Liver (tissue), 9 donors: ENCODE results near the gene PRKN. TPM values are rescaled to one million over a fixed set of nuclear protein-coding genes. Genes with fewer than 3 reads are reported as not detected.

Experiments used
- DNase-seq: peaks from one replicate; pipeline ENCODE4 v3.0.0-alpha.2; 2017; ENCODE audit warnings: low spot score
- H3K27ac ChIP-seq, 2 donors: one replicate each; pipeline ENCODE4 v1.7.0; 2013; ENCODE audit warnings: inconsistent platforms in 2 of 2, low read length in 2 of 2, control low read depth in 1 of 2, low read depth in 1 of 2, mild to moderate bottlenecking in 1 of 2
- H3K27me3 ChIP-seq, 4 donors: one replicate each; pipeline versions ENCODE4 v1.6.1 to v1.7.0; 2013; ENCODE audit warnings: low read length in 3 of 4, inconsistent platforms in 1 of 4, mild to moderate bottlenecking in 1 of 4, moderate library complexity in 1 of 4; ENCODE audit not compliant: control insufficient read depth in 4 of 4, insufficient read depth in 4 of 4
- H3K36me3 ChIP-seq, 4 donors: one replicate each; pipeline versions ENCODE4 v1.6.1 to v1.7.0; 2013; ENCODE audit warnings: low read length in 3 of 4, mild to moderate bottlenecking in 3 of 4, low read depth in 1 of 4, moderate library complexity in 1 of 4; ENCODE audit not compliant: control insufficient read depth in 4 of 4, insufficient read depth in 3 of 4
- H3K4me1 ChIP-seq, 4 donors: one replicate each; pipeline versions ENCODE4 v1.6.1 to v1.7.0; 2013; ENCODE audit warnings: low read length in 3 of 4, mild to moderate bottlenecking in 3 of 4, moderate library complexity in 1 of 4; ENCODE audit not compliant: control insufficient read depth in 4 of 4, insufficient read depth in 4 of 4
- H3K4me3 ChIP-seq, 3 donors: one replicate each; pipeline versions ENCODE4 v1.6.1 to v1.7.0; 2013; ENCODE audit warnings: low read length in 3 of 3, control low read depth in 1 of 3, low read depth in 1 of 3, mild to moderate bottlenecking in 1 of 3
- H3K9ac ChIP-seq, 2 donors: one replicate each; pipeline ENCODE4 v1.7.0; 2013; ENCODE audit warnings: low read length in 2 of 2, mild to moderate bottlenecking in 2 of 2, moderate library complexity in 2 of 2, control low read depth in 1 of 2, low read depth in 1 of 2
- H3K9me3 ChIP-seq, 4 donors: one replicate each; pipeline versions ENCODE4 v1.6.1 to v1.7.0; 2013; ENCODE audit warnings: low read length in 3 of 4; ENCODE audit not compliant: control insufficient read depth in 4 of 4
- CTCF ChIP-seq: fragments of 150-350 bp; IDR thresholded peaks from 2 replicates; pipeline ENCODE4 v1.5.1; 2017; ENCODE audit warnings: improper control_type of control experiment, low read depth, low read length; ENCODE audit not compliant: missing input control
- EGR1 ChIP-seq, 2 donors: IDR thresholded peaks; 2 replicates each; pipeline ENCODE4 v1.6.1; 2016 to 2018; ENCODE audit warnings: antibody characterized with exemption in 2 of 2, low read depth in 2 of 2
- FOXA1 ChIP-seq: IDR thresholded peaks from 2 replicates; pipeline ENCODE4 v1.6.1; 2016; ENCODE audit warnings: antibody characterized with exemption
- FOXA2 ChIP-seq: IDR thresholded peaks from 2 replicates; pipeline ENCODE4 v1.6.1; 2016; ENCODE audit warnings: antibody characterized with exemption
- GABPA ChIP-seq, 2 donors: IDR thresholded peaks in 1 of 2; conservative IDR thresholded peaks in 1 of 2; 2 replicates each; pipeline ENCODE4 v1.6.1; 2016; ENCODE audit warnings: antibody characterized with exemption in 2 of 2, mild to moderate bottlenecking in 1 of 2, moderate library complexity in 1 of 2
- HNF4A ChIP-seq, 2 donors: conservative IDR thresholded peaks; 2 replicates each; pipeline ENCODE4 v1.6.1; 2016; ENCODE audit warnings: antibody characterized with exemption in 2 of 2, mild to moderate bottlenecking in 2 of 2
- HNF4G ChIP-seq: IDR thresholded peaks from 2 replicates; pipeline ENCODE4 v1.6.1; 2016; ENCODE audit warnings: antibody characterized with exemption
- JUND ChIP-seq, 2 donors: IDR thresholded peaks; 2 replicates each; pipeline ENCODE4 v1.6.1; 2016; ENCODE audit warnings: antibody characterized with exemption in 2 of 2
- NR2F2 ChIP-seq: IDR thresholded peaks from 2 replicates; pipeline ENCODE4 v1.6.1; 2016; ENCODE audit warnings: antibody characterized with exemption
- RAD21 ChIP-seq, 2 donors: IDR thresholded peaks; 2 replicates each; pipeline ENCODE4 v1.6.1; 2016; ENCODE audit warnings: antibody characterized with exemption in 2 of 2, mild to moderate bottlenecking in 2 of 2
- RXRA ChIP-seq, 2 donors: IDR thresholded peaks; 2 replicates each; pipeline ENCODE4 v1.6.1; 2017 to 2018; ENCODE audit warnings: antibody characterized with exemption in 2 of 2, mild to moderate bottlenecking in 1 of 2
- SP1 ChIP-seq: IDR thresholded peaks from 2 replicates; pipeline ENCODE4 v1.6.1; 2018; ENCODE audit warnings: antibody characterized with exemption, mild to moderate bottlenecking
- TAF1 ChIP-seq: conservative IDR thresholded peaks from 2 replicates; pipeline ENCODE4 v1.6.1; 2016; ENCODE audit warnings: antibody characterized with exemption, mild to moderate bottlenecking
- YY1 ChIP-seq: IDR thresholded peaks from 2 replicates; pipeline ENCODE4 v1.6.1; 2016; ENCODE audit warnings: antibody characterized with exemption, mild to moderate bottlenecking
- ZBTB33 ChIP-seq: IDR thresholded peaks from 2 replicates; pipeline ENCODE4 v1.6.1; 2016; ENCODE audit warnings: antibody characterized with exemption
- WGBS: extraction: QIAGEN DNeasy Blood & Tissue Kit; methylation state at CpG from one replicate; pipeline ENCODE4 v1.1.7; 2013; 5-methylcytosine and 5-hydroxymethylcytosine counted together
- polyA plus RNA-seq, 2 donors: library from polyadenylated mRNA; stranded (reverse) in 1 of 2; unstranded in 1 of 2; fragments of 200-250 nt in 1 of 2; fragments of >200 nt in 1 of 2; fragmentation: Nextera tagmentation in 1 of 2; extraction: Ambion mirVana in 1 of 2; gene quantifications; one replicate each; pipeline versions ENCODE4 v1.2.1 to v1.2.3, GENCODE V29; 2013 to 2015
- total RNA-seq, 2 donors: library from RNA; depleted of rRNA; stranded (reverse); fragments of >200 nt; gene quantifications; one replicate each; pipeline ENCODE4 v1.2.3, GENCODE V29; 2014
- TF ChIP-seq, protein P1 (sequence below): IDR thresholded peaks from 2 replicates; pipeline ENCODE4 v1.6.1; 2016; ENCODE audit warnings: antibody characterized with exemption
- TF ChIP-seq, protein P2 (sequence below): IDR thresholded peaks from 2 replicates; pipeline ENCODE4 v1.6.1; 2016; ENCODE audit warnings: antibody characterized with exemption
- donor health status: healthy.
- donor health status: healthy.
- donor health status: healthy.
- donor health status: healthy.
- donor health status: healthy.

Gene PRKN
- total and polyA plus RNA-seq, 4 donors, result 0.47 to 4.1 (median 3.2) TPM

DNA sequence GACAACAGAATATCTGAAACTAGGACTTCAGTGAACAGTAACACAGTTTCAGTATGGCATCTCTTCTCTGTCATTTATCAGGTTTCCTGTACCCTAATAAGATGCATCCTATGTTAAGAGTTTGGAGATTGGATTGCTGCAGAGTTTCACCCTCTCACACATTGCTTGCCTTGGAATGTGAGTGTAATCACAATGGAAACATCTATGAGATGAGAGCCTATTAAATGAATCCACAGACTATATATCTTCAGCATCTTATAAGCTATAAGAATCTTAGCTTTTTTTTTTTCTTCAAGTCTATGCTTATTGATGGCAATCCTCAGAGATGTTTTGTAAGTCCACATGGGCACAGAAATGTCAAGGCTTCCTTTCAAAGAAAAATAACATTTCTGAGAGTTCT, 292.5 kb downstream of the PRKN start:
- Histone ChIP-seq H3K4me3 (no peak overlapping the region), H3K27me3 (no peaks in the 10 kb centered on the region), H3K36me3 (no peaks in the 10 kb centered on the region), H3K4me1 (no peaks in the 10 kb centered on the region), H3K9ac (no peak overlapping the region), H3K27ac (no peak overlapping the region), H3K9me3 (peaks cover 0 to 4% (median 2%) of the 10 kb centered on the region in 4 donors)
- DNase-seq, result no peak
- TF ChIP-seq CTCF, result no peak
- TF ChIP-seq FOXA2, result no peak
- TF ChIP-seq FOXA1, result no peak
- no peak for TF ChIP-seq HNF4G
- TF ChIP-seq ZBTB33, result no peak
- no peak for TF ChIP-seq JUND (IDR thresholded peaks at IDR 0.05)
- no peak for TF ChIP-seq SP1
- no peak for TF ChIP-seq RAD21 (IDR thresholded peaks at IDR 0.05)
- TF ChIP-seq, protein P1, sequence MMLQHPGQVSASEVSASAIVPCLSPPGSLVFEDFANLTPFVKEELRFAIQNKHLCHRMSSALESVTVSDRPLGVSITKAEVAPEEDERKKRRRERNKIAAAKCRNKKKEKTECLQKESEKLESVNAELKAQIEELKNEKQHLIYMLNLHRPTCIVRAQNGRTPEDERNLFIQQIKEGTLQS, result no peak
- TF ChIP-seq NR2F2, result no peak
- TF ChIP-seq HNF4A (conservative IDR thresholded peaks at IDR 0.05), result no peak
- TF ChIP-seq GABPA (IDR thresholded peaks at IDR 0.05 in 1 of 2, conservative IDR thresholded peaks at IDR 0.05 in 1 of 2), result no peak
- no peak for TF ChIP-seq EGR1 (IDR thresholded peaks at IDR 0.05; ENCODE audit: low read depth in 2 of 2)
- no peak for TF ChIP-seq TAF1
- TF ChIP-seq, protein P2, sequence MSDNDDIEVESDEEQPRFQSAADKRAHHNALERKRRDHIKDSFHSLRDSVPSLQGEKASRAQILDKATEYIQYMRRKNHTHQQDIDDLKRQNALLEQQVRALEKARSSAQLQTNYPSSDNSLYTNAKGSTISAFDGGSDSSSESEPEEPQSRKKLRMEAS, result no peak
- TF ChIP-seq RXRA (IDR thresholded peaks at IDR 0.05), result no peak
- no peak for TF ChIP-seq YY1

DNA sequence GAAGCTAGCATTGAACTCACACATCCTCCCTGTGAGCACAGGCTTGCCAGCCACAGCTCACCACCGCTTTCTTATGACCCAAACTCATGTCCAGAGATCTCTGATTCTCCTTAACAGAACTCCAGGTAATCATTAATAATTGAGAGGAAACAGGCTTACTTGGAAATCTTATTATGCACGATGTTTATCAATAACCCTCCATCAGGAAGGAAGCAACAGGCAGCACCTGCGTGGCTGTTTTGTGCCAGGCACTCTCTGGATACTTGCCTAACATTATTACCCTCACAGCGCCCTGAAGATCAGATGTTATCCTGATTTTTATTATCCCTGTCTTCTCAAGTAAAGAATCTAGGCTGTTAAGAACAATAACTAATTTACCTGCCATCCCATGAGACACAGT, 306.6 kb downstream of the PRKN start:
- Histone ChIP-seq H3K4me1 (peaks cover 0 to 4% (median under 1%) of the 10 kb centered on the region in 4 donors), H3K27ac (no peak overlapping the region), H3K9me3 (no peaks in the 10 kb centered on the region), H3K27me3 (no peaks in the 10 kb centered on the region), H3K9ac (no peak overlapping the region), H3K36me3 (no peaks in the 10 kb centered on the region), H3K4me3 (no peak overlapping the region)
- no peak for DNase-seq
- 81% methylated on average over 4 of the region's 4 CpGs for WGBS
- TF ChIP-seq ZBTB33 (no peak), FOXA1 (no peak), TAF1 (no peak), YY1 (no peak), RXRA (IDR thresholded peaks at IDR 0.05) (no peak), SP1 (no peak)
- TF ChIP-seq, protein P1, result no peak
